SJCRH30 (cell line): ENCODE data around the gene STXBP6. TPM values are rescaled to one million over a fixed set of nuclear protein-coding genes. Genes with fewer than 3 reads are reported as not detected.

ENCODE experiments used
- DNase-seq, 2 experiments: peaks; one replicate each; pipeline ENCODE4 v3.0.0-alpha.2; 2015 to 2020
- H3K27ac ChIP-seq: fragments of 250-450 bp; sonication (Bioruptor Pico); 2 replicates; pipeline ENCODE4 v1.5.1; 2020; ENCODE audit warnings: mild to moderate bottlenecking, moderate library complexity
- H3K27me3 ChIP-seq: fragments of 250-450 bp; sonication (Bioruptor Pico); 2 replicates; pipeline ENCODE4 v1.5.1; 2020; ENCODE audit warnings: mild to moderate bottlenecking, moderate library complexity
- H3K36me3 ChIP-seq: fragments of 250-450 bp; sonication (Bioruptor Pico); 2 replicates; pipeline ENCODE4 v1.5.1; 2020; ENCODE audit warnings: mild to moderate bottlenecking, moderate library complexity
- H3K4me1 ChIP-seq: fragments of 250-450 bp; sonication (Bioruptor Pico); 2 replicates; pipeline ENCODE4 v1.5.1; 2020; ENCODE audit warnings: mild to moderate bottlenecking, moderate library complexity
- H3K4me3 ChIP-seq: fragments of 250-450 bp; sonication (Bioruptor Pico); 2 replicates; pipeline ENCODE4 v1.5.1; 2020; ENCODE audit warnings: mild to moderate bottlenecking, moderate library complexity
- H3K9me3 ChIP-seq: fragments of 250-450 bp; sonication (Bioruptor Pico); replicated peaks from 2 replicates; pipeline ENCODE4 v1.5.1; 2020; ENCODE audit warnings: mild to moderate bottlenecking, moderate library complexity
- total RNA-seq: library from RNA; depleted of rRNA; stranded (reverse); fragments of >200 nt; shearing (Covaris generic); gene quantifications from 2 replicates; pipeline ENCODE4 v1.2.3, GENCODE V29; 2014

The STXBP6 gene
- total RNA-seq, 1 experiment from 2014 or later, result 2.9 TPM

DNA sequence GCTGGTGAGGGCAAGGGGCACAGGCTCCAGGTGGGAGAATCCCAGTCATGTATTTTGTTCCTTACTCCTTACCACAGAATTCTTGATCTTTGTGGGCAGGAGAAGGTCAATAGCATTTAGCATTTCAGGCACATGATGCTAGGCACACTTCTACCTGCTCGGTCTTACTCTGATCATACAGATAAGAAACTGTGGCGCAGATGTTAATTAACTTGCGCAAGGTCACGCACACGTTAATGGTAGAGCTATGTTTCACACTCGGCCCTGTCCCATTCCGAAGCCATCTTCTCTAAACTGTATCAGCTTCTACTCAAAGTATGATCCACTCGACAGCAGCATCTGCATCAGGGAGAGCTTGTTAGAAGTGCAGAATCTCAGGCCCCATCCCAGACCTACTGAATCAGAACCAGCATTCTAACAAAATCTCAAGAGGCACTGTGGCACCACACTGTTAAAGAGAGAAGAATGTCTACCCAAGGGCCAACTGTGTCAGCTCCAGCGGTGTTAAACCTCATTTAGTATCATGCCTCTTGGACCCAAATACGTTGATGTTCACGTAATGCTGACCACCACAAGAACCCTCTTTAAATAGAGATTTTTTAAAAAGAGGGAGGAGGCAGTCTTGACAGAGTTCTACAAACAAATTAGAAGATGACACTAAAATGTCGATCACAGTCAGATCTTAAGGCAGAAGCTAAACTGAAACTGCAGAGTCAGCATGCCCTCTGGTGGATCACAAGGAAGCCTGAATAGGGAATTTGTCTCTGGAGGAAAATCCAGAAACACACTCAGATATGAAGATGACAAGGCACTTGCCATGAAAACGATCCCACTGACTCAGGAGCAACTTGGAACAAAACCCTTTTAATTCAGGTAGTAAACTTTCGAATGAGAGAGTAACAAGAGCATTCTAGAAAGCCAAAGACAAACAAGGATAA is 7.3 kb downstream of the STXBP6 start:
- Histone ChIP-seq H3K27ac (no peak overlapping the region), H3K4me1 (no peaks in the 10 kb centered on the region)
- DNase-seq, result peak in 1 of 2 experiments; percentile 38

GRCh38 chr14:25041898-25042297 is 8.0 kb downstream of the STXBP6 start:
- Histone ChIP-seq H3K9me3 (no peaks in the 10 kb centered on the region), H3K27ac (no peak overlapping the region), H3K27me3 (no peaks in the 10 kb centered on the region), H3K4me3 (no peak overlapping the region), H3K36me3 (no peaks in the 10 kb centered on the region), H3K4me1 (no peaks in the 10 kb centered on the region)
- DNase-seq, result no peak

More for the DNA sequence above, 7.3 kb downstream of the STXBP6 start:
- H3K9me3 ChIP-seq, result no peaks in the 10 kb centered on the region
- no peaks in the 10 kb centered on the region for H3K36me3 ChIP-seq
- H3K27me3 ChIP-seq, result no peaks in the 10 kb centered on the region
- no peak overlapping the region for H3K4me3 ChIP-seq

- Histone ChIP-seq H3K4me1 (no peaks in the 10 kb centered on the region), H3K4me3 (no peak overlapping the region), H3K27me3 (no peaks in the 10 kb centered on the region), H3K9me3 (no peaks in the 10 kb centered on the region), H3K36me3 (no peaks in the 10 kb centered on the region), H3K27ac (no peak overlapping the region)
- no peak for DNase-seq
Measured at GRCh38 chr14:25041484-25041883, 8.5 kb downstream of the STXBP6 start.

DNA sequence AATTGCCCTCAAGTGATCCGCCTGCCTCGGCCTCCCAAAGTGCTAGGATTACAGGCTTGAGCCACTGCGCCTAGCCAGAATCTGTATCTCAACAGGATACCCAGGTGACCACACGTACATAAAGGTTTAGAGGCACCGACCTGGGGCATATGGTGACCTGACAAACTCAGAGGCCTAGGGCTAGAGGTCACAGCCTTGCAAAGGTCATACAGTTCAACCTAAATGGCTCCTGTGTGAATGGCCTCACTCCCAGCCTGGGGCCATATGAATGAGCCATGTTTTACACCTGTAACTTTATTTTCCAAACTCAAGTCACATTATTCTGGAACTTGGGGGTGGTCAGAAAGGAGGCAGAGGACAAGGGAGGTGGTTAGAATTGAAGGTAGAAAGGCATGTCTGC is 10.0 kb downstream of the STXBP6 start:
- DNase-seq, result no peak

GRCh38 chr14:25038044-25038668 is 11.8 kb downstream of the STXBP6 start:
- DNase-seq, result no peak
- no peaks in the 10 kb centered on the region for H3K9me3 ChIP-seq
- H3K4me1 ChIP-seq, result no peaks in the 10 kb centered on the region
- no peaks in the 10 kb centered on the region for H3K36me3 ChIP-seq
- no peak overlapping the region for H3K4me3 ChIP-seq
- no peak overlapping the region for H3K27ac ChIP-seq
- H3K27me3 ChIP-seq, result no peaks in the 10 kb centered on the region

More for the DNA sequence above, 10.0 kb downstream of the STXBP6 start:
- Histone ChIP-seq H3K27ac (no peak overlapping the region), H3K27me3 (no peaks in the 10 kb centered on the region), H3K36me3 (no peaks in the 10 kb centered on the region), H3K4me3 (no peak overlapping the region), H3K4me1 (no peaks in the 10 kb centered on the region), H3K9me3 (no peaks in the 10 kb centered on the region)

- Histone ChIP-seq H3K27ac (no peak overlapping the region), H3K4me1 (no peaks in the 10 kb centered on the region), H3K36me3 (no peaks in the 10 kb centered on the region), H3K9me3 (no peaks in the 10 kb centered on the region), H3K4me3 (no peak overlapping the region), H3K27me3 (no peaks in the 10 kb centered on the region)
- no peak for DNase-seq
Measured at GRCh38 chr14:25037032-25037431, 12.9 kb downstream of the STXBP6 start.

GRCh38 chr14:25034803-25035681 is 14.9 kb downstream of the STXBP6 start:
- Histone ChIP-seq H3K4me1 (no peaks in the 10 kb centered on the region), H3K27me3 (no peaks in the 10 kb centered on the region), H3K9me3 (no peaks in the 10 kb centered on the region), H3K27ac (no peak overlapping the region), H3K4me3 (no peak overlapping the region), H3K36me3 (no peaks in the 10 kb centered on the region)
- peak in 1 of 2 experiments; percentile 34 for DNase-seq

GRCh38 chr14:25033358-25033757 is 16.6 kb downstream of the STXBP6 start:
- Histone ChIP-seq H3K4me3 (no peak overlapping the region), H3K27me3 (no peaks in the 10 kb centered on the region), H3K27ac (no peak overlapping the region), H3K4me1 (no peaks in the 10 kb centered on the region), H3K9me3 (no peaks in the 10 kb centered on the region), H3K36me3 (no peaks in the 10 kb centered on the region)
- no peak for DNase-seq

DNA sequence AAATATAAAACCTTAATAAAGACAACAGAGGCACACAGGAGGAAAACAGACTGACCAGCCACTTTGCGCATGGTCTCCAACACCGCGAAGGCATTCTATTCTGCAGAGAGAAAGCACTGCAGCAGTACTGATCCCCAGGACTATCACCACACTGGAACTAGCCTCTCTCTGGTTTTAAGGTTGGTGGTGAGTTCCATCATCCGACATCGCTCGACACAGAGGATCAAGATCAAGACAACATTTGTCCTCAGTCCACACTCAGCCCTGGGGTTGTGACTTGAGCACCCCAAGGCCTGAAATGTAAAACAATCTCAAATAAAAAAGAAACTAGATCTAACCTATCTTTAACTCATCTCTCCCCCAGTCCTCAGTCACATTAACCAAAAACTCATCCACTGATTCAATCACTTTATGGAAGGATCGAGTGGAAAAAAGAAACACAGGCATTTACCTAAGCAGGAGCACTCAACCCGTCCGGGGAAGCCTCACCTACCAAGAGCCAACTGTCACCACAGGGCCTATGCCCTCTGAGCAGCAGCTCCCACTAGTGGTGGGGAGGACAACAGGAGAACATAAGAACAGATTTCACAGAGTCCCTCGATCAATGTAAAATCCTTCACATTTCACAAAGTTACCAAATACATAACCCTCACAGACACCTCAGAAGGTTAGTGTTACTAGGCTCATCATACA is 17.7 kb downstream of the STXBP6 start:
- Histone ChIP-seq H3K4me3 (no peak overlapping the region), H3K36me3 (no peaks in the 10 kb centered on the region), H3K27me3 (no peaks in the 10 kb centered on the region), H3K4me1 (no peaks in the 10 kb centered on the region), H3K9me3 (no peaks in the 10 kb centered on the region), H3K27ac (no peak overlapping the region)
- DNase-seq, result peak; percentile 27 to 40

- no peak for DNase-seq
- Histone ChIP-seq H3K4me3 (no peak overlapping the region), H3K4me1 (no peaks in the 10 kb centered on the region), H3K36me3 (no peaks in the 10 kb centered on the region), H3K9me3 (no peaks in the 10 kb centered on the region), H3K27me3 (no peaks in the 10 kb centered on the region), H3K27ac (no peak overlapping the region)
Measured at GRCh38 chr14:25026476-25027137, 23.3 kb downstream of the STXBP6 start.

DNA sequence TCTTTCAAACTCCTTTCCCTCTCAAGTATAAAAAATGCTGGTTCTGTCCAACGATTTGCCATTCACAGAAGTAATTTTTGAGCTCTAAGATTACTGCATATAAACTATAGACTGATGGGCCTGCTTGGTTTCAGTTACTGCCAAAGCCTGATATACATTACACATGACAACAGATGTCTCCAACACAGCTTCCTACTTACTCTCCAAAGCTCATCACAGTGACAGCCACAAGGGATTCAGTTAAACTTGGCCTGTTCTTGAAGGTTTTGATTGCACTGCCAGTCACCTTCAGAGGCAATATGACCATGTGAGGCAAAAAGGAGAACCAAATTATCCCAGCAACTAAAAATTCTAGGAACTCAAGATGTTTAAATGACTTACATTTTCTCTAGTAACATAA is 30.1 kb downstream of the STXBP6 start:
- Histone ChIP-seq H3K27ac (no peak overlapping the region), H3K9me3 (no peaks in the 10 kb centered on the region), H3K4me3 (no peak overlapping the region), H3K27me3 (no peaks in the 10 kb centered on the region), H3K4me1 (no peaks in the 10 kb centered on the region), H3K36me3 (no peaks in the 10 kb centered on the region)
- no peak for DNase-seq

- Histone ChIP-seq H3K27ac (no peak overlapping the region), H3K4me1 (no peaks in the 10 kb centered on the region), H3K4me3 (no peak overlapping the region), H3K9me3 (no peaks in the 10 kb centered on the region), H3K27me3 (no peaks in the 10 kb centered on the region), H3K36me3 (no peaks in the 10 kb centered on the region)
- no peak for DNase-seq
Measured at GRCh38 chr14:25017562-25017961, 32.4 kb downstream of the STXBP6 start.

GRCh38 chr14:25015761-25016160 is 34.2 kb downstream of the STXBP6 start:
- Histone ChIP-seq H3K27ac (no peak overlapping the region), H3K27me3 (no peaks in the 10 kb centered on the region), H3K4me1 (no peaks in the 10 kb centered on the region), H3K4me3 (no peak overlapping the region), H3K9me3 (no peaks in the 10 kb centered on the region), H3K36me3 (no peaks in the 10 kb centered on the region)
- no peak for DNase-seq

DNA sequence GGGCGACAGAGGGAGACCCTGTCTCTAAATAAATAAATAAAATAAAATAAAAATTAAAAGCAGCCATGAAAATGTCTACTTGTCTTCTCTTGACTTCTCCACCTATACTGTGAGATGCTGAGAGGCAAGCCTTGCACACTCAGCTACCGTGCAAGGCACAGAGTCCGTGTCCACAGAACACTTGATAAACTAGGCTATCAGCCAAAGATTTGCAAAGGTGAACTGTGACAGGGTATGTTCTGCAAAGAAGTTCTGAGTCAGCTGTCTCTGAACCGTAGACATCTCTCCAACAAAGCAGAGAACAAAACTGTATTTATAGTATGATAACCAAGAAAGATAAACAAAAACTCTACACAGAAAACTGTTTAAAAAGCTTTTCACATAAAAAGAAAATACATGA is 35.5 kb downstream of the STXBP6 start:
- H3K4me1 ChIP-seq, result no peaks in the 10 kb centered on the region
- H3K4me3 ChIP-seq, result no peak overlapping the region
- H3K27ac ChIP-seq, result no peak overlapping the region
- no peaks in the 10 kb centered on the region for H3K36me3 ChIP-seq
- DNase-seq, result no peak
- H3K27me3 ChIP-seq, result no peaks in the 10 kb centered on the region
- no peaks in the 10 kb centered on the region for H3K9me3 ChIP-seq
